IMR-90 (cell line): ENCODE measurements around the gene NFATC1.

ENCODE experiments used
- FOS ChIP-seq: fragments of 150-350 bp; IDR thresholded peaks from 2 replicates; pipeline ENCODE4 v1.6.1; 2016; ENCODE audit warnings: low read depth, low read length
- TF ChIP-seq, protein P1 (sequence below): conservative IDR thresholded peaks from 2 replicates; pipeline ENCODE4 v1.5.1; 2012; ENCODE audit warnings: mild to moderate bottlenecking, low read depth, low read length, improper control_type of control experiment

DNA sequence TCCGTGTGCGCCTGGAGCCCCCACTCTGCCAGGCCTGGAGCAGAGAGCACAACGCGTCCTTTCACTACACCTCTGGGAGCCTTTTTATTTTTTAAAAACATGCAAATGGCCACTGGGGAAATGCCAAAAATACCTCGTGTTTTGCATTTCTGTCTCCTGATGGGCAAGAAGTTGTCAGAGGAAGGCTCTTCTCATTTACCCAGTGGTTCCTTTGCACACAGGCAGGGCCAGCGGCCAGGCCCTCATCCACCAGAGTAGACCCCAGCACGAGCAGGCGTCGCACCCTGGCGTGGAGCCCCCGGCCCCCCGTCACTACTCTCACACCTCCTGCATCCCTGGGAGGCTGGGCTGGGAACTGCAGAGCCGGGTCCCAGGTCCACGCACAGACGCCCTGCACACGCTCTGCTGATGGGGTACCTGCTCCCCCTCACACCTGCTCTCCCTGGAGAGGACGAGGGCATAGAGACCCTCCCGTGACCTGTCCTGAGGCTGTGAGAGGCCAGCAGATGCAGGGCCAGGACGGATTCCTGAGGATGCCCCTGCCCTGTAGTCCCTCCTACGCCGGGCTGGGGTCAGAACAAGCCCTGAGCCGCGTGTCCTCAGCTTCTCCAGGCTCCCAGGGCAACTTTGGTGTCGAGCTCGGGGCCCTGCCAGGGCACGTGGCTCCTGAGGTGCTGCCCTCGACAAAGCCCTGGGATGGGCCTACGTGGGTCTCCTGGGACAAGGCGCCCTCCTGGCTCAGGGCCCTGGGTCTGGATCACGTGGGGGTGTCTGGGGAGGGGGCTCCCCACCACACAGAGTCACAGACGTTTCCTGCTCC is 65.0 kb downstream of the NFATC1 start:
- TF ChIP-seq, protein P1, sequence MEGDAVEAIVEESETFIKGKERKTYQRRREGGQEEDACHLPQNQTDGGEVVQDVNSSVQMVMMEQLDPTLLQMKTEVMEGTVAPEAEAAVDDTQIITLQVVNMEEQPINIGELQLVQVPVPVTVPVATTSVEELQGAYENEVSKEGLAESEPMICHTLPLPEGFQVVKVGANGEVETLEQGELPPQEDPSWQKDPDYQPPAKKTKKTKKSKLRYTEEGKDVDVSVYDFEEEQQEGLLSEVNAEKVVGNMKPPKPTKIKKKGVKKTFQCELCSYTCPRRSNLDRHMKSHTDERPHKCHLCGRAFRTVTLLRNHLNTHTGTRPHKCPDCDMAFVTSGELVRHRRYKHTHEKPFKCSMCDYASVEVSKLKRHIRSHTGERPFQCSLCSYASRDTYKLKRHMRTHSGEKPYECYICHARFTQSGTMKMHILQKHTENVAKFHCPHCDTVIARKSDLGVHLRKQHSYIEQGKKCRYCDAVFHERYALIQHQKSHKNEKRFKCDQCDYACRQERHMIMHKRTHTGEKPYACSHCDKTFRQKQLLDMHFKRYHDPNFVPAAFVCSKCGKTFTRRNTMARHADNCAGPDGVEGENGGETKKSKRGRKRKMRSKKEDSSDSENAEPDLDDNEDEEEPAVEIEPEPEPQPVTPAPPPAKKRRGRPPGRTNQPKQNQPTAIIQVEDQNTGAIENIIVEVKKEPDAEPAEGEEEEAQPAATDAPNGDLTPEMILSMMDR = no peak
- TF ChIP-seq FOS = no peak
